Activated naive CD8-positive, alpha-beta T cell treated with anti-CD3 and anti-CD28 coated beads, Interleukin-2, amount 10 ng/mL, durations not matched to agents 7 days and 5 days (primary cell): ENCODE data around the gene VPS8. TPM values are rescaled to one million over a fixed set of nuclear protein-coding genes. Genes with fewer than 3 reads are reported as not detected.
A peak's percentile ranks its signal among the peaks of the same experiment; 100 is the strongest.

Source experiments
- ATAC-seq: fragments of 150-1000 bp; cut with Tn5 transposase; one replicate; pipeline ENCODE4 v1.10.0; 2021; ENCODE audit warnings: low read depth, moderate library complexity
- POLR2A ChIA-PET: fragments of 350-600 bp; sonication (Branson Sonifier 250); formaldehyde crosslinking; loops from one replicate; lab custom pipeline; 2021; ENCODE audit warnings: antibody characterized with exemption; lab: Charles Lee
- DNase-seq: peaks from one replicate; pipeline ENCODE4 v3.0.0; 2021
- H3K27ac Mint-ChIP-seq: one replicate; pipeline ENCODE4 v1.8.0; 2022; ENCODE audit warnings: mild to moderate bottlenecking, mixed read lengths
- H3K27me3 Mint-ChIP-seq: one replicate; pipeline ENCODE4 v1.8.0; 2022; ENCODE audit warnings: mild to moderate bottlenecking, moderate library complexity, mixed read lengths
- H3K36me3 Mint-ChIP-seq: one replicate; pipeline ENCODE4 v1.8.0; 2021; ENCODE audit warnings: mild to moderate bottlenecking, mixed read lengths
- H3K4me1 Mint-ChIP-seq: one replicate; pipeline ENCODE4 v1.8.0; 2021; ENCODE audit warnings: mixed read lengths
- H3K4me3 Mint-ChIP-seq: one replicate; pipeline ENCODE4 v1.8.0; 2022; ENCODE audit warnings: mild to moderate bottlenecking, moderate library complexity, mixed read lengths
- H3K9me3 Mint-ChIP-seq: one replicate; pipeline ENCODE4 v1.8.0; 2021; ENCODE audit warnings: mixed read lengths
- total RNA-seq, 2 experiments: library from RNA; stranded (reverse); gene quantifications; one replicate each; pipeline ENCODE4 v1.2.3, GENCODE V29; 2021

VPS8 gene
- total RNA-seq, 2 experiments from 2014 or later = 56.8 to 59.1 TPM

DNA sequence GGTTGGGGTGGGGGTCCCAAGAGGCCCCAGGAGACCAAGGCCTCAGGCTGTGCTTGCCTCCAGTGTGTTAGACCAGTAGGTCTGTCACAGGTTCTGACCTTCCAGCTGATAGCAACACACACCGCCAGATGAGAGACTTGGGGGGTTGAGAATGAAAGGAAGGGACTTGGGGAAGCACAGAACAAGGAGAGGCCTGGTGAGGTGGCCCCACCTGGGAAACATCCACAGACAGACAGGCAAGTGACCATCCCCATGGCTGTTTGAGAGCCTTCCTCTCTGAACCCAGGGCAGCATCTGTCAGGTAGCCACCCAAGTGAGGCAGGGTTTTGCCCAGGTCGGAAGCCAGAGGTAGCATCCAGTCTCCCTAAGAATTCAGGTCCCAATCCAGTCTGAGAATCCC is 35.0 kb upstream of the VPS8 start:
- H3K9me3 Mint-ChIP-seq = no peaks in the 10 kb centered on the region
- POLR2A ChIA-PET = no interaction called here
- no peak overlapping the region for H3K27ac Mint-ChIP-seq
- H3K4me3 Mint-ChIP-seq = no peak overlapping the region
- ATAC-seq = no peak
- H3K27me3 Mint-ChIP-seq = peaks cover 21% of the 10 kb centered on the region
- H3K4me1 Mint-ChIP-seq = peaks cover 5% of the 10 kb centered on the region
- no peak for DNase-seq
- no peaks in the 10 kb centered on the region for H3K36me3 Mint-ChIP-seq

DNA sequence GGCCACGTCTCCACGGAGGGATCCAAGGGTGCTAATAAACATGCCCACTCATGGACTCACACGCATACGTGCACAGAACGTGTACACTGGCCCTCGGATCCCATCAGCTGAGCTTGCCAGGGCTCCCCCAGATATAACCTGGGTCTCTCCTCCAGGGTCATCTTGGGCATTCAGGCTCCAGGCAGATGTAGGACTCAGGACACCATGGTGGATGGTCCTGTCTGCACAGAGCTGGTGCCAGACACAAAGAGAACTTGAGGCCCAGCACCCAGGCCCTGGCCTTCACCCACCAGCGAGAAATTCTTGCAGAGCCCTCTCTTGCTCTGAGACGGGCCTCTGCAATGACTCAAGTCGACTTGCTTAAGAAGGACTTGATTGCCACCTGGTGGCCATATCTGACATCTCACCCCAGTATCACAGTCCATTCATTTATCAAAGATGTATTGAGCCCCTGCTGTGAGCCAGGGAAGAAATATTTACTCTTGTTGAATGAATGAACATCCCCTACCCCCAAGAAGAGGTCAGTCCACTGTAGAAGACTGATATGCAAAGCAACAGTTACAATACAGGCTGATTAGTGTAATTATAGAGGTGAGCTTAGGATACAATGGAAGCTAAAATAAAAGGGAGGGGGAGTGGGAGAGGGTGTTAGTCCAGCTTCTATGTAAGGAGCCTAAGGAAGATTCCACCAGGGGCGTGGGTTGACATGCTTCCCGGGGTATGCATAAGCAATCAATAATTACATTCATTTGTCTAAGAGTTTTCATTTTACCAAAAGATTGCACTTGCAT is 34.2 kb upstream of the VPS8 start:
- Mint-ChIP-seq H3K27ac (no peak overlapping the region), H3K4me3 (no peak overlapping the region), H3K9me3 (no peaks in the 10 kb centered on the region), H3K27me3 (peaks cover 21% of the 10 kb centered on the region), H3K4me1 (peaks cover 5% of the 10 kb centered on the region), H3K36me3 (no peaks in the 10 kb centered on the region)
- POLR2A ChIA-PET = interaction anchor here (0.9 to 1.9 kb wide), 2 partner anchors 9 to 217 kb away, joined by 5 to 12 read pairs; partner anchors contain the start of gene EPHB3
- ATAC-seq (peak; percentile 91), DNase-seq (peak; percentile 66)

DNA sequence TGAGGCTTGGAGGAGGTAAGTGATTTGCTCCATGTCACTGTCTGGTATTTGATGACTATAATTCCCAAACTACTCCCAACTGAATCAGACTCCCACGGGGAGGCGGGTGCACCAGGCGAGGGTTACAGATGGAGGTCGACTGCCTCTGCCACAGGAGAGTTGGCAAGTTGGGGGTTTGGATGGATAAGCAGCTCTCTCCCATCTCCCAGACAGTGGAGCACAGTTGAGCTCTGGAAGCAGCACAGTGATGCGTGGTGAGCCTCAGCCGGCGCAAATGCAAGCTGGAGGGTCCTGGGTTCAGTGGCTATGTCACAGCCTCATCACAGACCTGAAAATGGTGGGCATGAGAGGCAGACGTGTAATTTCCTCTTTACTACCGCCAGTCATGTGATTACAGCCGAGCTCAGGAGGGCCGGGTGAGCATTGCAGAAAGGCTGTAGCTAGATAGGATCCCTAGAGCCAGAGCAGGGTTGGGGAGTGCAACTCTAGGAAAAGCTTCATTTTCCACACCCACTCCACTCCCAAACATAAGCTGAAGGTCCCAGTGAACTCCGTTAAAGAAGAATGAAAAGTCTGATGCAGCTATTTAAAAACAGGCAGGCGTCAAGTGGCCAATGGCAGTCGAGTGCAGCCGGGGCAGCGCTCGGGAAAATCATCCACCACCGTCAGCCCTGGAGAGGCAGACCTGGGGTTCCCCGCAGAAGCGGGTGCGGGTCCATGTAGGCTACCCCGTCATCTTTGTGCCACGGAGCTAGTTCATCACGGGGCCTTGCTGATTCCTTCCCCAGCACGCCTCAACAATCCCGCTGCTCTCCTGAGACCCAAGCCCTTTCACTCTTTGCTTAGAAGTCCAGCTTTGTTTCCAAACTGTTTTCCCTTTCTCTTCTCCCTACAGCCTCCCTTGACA is 33.3 kb upstream of the VPS8 start:
- peaks cover 5% of the 10 kb centered on the region for H3K4me1 Mint-ChIP-seq
- no peak overlapping the region for H3K4me3 Mint-ChIP-seq
- no peaks in the 10 kb centered on the region for H3K9me3 Mint-ChIP-seq
- H3K36me3 Mint-ChIP-seq = no peaks in the 10 kb centered on the region
- ATAC-seq (no peak), DNase-seq (no peak)
- POLR2A ChIA-PET = interaction anchor here (0.6 to 1.9 kb wide), 3 partner anchors 8 to 218 kb away, joined by 3 to 12 read pairs (median 5); partner anchors contain the start of gene EPHB3
- peaks cover 26% of the 10 kb centered on the region for H3K27me3 Mint-ChIP-seq
- no peak overlapping the region for H3K27ac Mint-ChIP-seq

DNA sequence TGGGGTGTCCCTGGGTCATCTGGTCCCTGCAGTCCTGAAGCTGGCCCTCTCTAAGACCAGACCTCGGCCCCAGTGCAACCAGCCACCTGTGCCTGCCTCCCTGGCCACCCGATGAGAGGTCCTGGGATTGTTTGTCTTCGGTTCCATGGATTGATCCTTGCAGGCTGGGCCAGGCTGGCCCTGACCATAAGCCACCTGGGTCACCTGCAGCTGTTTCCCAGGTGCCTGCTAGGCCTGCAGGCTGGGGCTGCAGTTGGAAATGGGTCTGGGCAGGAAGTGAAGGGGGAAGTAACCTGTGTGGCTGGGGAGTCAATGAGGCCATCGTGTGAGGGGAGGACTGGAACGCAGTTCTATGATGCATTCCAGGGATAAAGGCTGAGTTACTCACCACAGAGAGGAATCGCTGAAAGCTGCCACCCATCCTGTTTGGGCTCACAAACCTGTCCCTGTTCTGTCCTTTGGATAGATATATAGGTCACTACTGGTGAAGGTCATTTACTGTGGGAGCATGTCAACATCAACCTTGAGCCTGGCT is 30.9 kb upstream of the VPS8 start:
- no peak for DNase-seq
- Mint-ChIP-seq H3K4me3 (no peak overlapping the region), H3K36me3 (no peaks in the 10 kb centered on the region), H3K27me3 (peaks cover 32% of the 10 kb centered on the region), H3K27ac (no peak overlapping the region), H3K4me1 (peaks cover 19% of the 10 kb centered on the region), H3K9me3 (no peaks in the 10 kb centered on the region)
- no peak for ATAC-seq
- POLR2A ChIA-PET = no interaction called here

DNA sequence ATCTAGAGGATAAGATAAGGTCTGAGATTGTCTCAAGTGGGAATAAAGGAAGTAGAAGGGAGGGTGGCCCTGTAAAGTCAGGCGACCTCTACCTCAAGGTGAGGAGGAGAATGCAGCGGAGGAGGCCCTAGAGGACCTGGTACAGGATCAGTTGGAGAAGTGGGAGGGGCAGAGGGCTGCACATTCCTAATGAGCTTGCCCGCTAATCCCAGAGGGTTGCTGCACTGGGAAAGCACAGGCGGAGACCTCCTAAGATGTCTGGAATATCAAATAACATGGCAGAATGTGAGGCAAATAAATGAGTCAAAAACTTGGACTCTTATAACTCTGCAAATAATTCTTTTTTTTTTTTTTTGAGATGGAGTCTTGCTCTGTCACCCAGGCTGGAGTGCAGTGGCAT is 30.2 kb upstream of the VPS8 start:
- Mint-ChIP-seq H3K27me3 (peaks cover 30% of the 10 kb centered on the region), H3K4me1 (peaks cover 27% of the 10 kb centered on the region), H3K36me3 (no peaks in the 10 kb centered on the region), H3K27ac (no peak overlapping the region), H3K9me3 (no peaks in the 10 kb centered on the region), H3K4me3 (no peak overlapping the region)
- ATAC-seq = no peak
- DNase-seq = no peak
- POLR2A ChIA-PET = interaction anchor here (0.7 kb wide), 1 partner anchor 13 kb away, joined by 3 read pairs; no protein-coding TSS in a partner anchor

DNA sequence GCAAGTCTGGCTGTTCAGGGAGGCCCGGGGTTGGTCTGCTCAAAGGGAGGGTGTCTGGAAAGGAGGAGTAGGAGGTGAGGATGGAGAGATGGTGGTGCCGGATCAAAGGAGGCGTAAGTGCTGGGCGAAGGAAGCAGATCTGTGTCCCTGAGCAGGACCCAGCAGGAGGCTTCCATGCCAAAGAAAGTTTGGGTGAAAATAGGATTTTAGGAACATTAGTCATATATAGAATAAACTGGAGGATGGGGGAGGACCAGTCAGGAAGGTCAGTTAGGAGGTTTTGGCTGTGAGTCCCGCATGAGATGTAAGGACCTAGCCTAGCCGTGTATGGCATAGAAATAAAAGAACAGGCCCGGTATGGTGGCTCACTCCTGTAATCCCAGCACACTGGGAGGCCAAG is 28.6 kb upstream of the VPS8 start:
- no peak for ATAC-seq
- Mint-ChIP-seq H3K36me3 (peaks cover 3% of the 10 kb centered on the region), H3K9me3 (no peaks in the 10 kb centered on the region), H3K4me3 (no peak overlapping the region), H3K27me3 (peaks cover 25% of the 10 kb centered on the region), H3K4me1 (peaks cover 32% of the 10 kb centered on the region), H3K27ac (no peak overlapping the region)
- no peak for DNase-seq
- POLR2A ChIA-PET = no interaction called here

DNA sequence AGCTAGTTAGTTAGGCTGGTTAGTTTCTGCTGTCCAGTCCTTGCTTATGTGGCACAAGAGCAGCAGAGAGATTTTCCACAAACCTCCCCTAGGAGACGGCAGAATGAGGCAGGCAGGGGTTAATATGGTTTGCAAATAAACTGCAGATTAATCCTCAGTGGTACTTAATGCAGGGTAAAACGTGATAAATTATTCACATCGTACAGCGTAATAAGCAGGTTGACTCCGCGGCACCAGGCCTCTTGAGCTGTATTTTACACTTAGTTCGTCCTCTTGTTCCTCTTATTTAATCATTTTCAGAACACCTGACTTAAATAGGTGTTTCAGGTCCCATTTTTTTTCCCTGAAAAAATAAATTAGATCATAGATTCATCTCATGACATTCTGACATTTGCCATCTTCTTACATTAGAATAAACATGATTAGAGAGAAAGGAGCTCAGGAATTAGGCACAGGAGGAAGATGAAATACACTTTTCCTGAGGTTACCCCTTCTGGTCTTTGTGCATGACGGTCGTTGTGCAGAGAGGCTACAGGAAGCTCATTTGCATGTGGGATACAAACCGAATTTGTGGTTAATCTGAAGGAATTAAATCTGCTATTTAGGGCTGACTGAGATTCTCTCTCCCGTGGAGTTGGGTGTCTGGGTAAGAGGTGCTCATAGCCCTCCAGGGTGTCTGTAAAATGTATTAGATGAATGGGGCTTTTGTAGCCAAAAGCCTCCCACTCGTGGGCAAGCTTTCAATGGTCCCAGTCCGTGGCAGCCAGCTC is 27.1 kb upstream of the VPS8 start:
- no peak for ATAC-seq
- H3K9me3 Mint-ChIP-seq = no peaks in the 10 kb centered on the region
- H3K4me1 Mint-ChIP-seq = peaks cover 32% of the 10 kb centered on the region
- H3K27ac Mint-ChIP-seq = no peak overlapping the region
- DNase-seq = no peak
- H3K4me3 Mint-ChIP-seq = peak overlapping the region; percentile 6
- peaks cover 3% of the 10 kb centered on the region for H3K36me3 Mint-ChIP-seq
- H3K27me3 Mint-ChIP-seq = peaks cover 22% of the 10 kb centered on the region
- POLR2A ChIA-PET = no interaction called here

DNA sequence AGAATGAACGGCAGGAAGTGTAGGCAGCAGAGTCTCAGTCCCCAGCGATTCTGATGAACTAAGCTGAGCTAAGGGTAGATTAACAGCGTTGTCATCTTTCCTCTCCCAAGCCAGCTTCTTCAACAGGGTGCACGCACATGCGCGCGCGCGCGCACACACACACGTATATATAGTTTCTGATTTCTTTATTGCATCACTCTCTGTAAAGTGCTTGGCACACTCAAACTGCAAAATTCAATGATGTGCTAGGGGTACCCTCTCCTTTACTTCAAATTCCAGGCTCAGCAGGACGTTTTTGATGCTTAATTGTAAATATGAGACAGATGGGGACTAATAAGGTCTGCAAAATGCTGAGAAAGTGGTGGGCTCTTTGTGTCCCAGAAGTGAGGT is 26.1 kb upstream of the VPS8 start:
- H3K9me3 Mint-ChIP-seq = no peaks in the 10 kb centered on the region
- peak overlapping the region; percentile 17 for H3K4me3 Mint-ChIP-seq
- H3K27ac Mint-ChIP-seq = peak overlapping the region; percentile 1
- H3K36me3 Mint-ChIP-seq = peaks cover 3% of the 10 kb centered on the region
- H3K27me3 Mint-ChIP-seq = peaks cover 14% of the 10 kb centered on the region
- no peak for ATAC-seq
- no peak for DNase-seq
- POLR2A ChIA-PET = no interaction called here
- H3K4me1 Mint-ChIP-seq = peaks cover 32% of the 10 kb centered on the region

DNA sequence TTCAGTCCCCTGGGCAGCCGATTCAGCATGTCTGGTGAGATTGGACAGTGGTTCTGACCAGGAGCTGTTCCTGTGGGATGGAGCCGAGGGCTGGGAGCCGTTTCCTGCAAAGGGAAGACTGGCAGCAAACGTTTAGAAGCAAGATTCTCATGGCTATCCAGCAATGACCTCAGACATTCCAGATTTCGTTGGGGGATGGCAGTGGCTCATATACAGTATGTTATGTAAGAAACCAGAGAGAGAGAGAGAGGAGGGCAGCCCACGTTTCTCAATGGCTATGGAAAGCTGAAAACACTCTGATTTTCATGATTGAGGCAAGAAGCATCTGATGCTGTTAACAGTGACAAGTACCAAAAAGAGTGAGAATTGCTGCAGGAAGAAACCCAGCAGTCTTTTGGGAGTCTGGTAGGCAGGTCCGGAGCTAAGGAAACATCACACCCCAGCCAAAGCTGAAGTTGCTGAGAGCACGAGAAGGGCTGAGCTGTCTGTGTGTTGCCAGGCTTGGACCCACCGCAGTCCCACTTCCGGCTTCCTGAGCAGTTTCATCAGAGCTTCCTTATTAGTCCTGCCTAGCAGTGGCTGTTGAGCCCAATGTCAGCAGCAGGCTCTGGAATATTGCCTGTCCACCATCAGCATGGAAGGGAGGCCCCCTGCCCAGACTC is 25.6 kb upstream of the VPS8 start:
- peak overlapping the region; percentile 22 for H3K27ac Mint-ChIP-seq
- POLR2A ChIA-PET = interaction anchor here (0.7 kb wide), 1 partner anchor 8 kb away, joined by 5 read pairs; no protein-coding TSS in a partner anchor

DNA sequence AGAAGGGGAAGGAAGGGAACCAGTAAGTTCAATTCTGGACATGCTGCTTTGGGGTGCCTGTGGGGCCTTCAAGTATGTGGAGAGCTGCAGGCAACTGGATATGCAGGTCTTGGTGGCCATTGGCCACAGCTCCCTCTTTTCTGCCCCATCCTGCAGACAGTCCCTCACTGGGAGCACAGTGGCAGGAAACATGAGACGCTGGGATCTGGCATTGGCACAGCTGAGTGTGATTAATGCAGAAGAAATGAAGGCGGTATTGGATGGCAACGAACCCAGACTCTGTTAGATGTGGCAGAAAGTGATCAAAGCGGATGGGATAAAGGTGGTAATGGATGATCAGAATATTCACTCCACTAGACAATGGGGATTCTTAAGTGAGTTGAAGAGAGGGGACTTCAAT is 23.2 kb upstream of the VPS8 start:
- no peak for ATAC-seq
- Mint-ChIP-seq H3K36me3 (peaks cover 3% of the 10 kb centered on the region), H3K4me3 (no peak overlapping the region), H3K27me3 (peaks cover 19% of the 10 kb centered on the region), H3K27ac (no peak overlapping the region), H3K9me3 (no peaks in the 10 kb centered on the region), H3K4me1 (peaks cover 28% of the 10 kb centered on the region)
- POLR2A ChIA-PET = no interaction called here
- no peak for DNase-seq

More for the DNA sequence above, 25.6 kb upstream of the VPS8 start:
- no peaks in the 10 kb centered on the region for H3K9me3 Mint-ChIP-seq
- peaks cover 3% of the 10 kb centered on the region for H3K36me3 Mint-ChIP-seq
- peaks cover 14% of the 10 kb centered on the region for H3K27me3 Mint-ChIP-seq
- peak; percentile 53 for DNase-seq
- H3K4me3 Mint-ChIP-seq = peak overlapping the region; percentile 17
- H3K4me1 Mint-ChIP-seq = peaks cover 32% of the 10 kb centered on the region
- peak; percentile 93 for ATAC-seq

DNA sequence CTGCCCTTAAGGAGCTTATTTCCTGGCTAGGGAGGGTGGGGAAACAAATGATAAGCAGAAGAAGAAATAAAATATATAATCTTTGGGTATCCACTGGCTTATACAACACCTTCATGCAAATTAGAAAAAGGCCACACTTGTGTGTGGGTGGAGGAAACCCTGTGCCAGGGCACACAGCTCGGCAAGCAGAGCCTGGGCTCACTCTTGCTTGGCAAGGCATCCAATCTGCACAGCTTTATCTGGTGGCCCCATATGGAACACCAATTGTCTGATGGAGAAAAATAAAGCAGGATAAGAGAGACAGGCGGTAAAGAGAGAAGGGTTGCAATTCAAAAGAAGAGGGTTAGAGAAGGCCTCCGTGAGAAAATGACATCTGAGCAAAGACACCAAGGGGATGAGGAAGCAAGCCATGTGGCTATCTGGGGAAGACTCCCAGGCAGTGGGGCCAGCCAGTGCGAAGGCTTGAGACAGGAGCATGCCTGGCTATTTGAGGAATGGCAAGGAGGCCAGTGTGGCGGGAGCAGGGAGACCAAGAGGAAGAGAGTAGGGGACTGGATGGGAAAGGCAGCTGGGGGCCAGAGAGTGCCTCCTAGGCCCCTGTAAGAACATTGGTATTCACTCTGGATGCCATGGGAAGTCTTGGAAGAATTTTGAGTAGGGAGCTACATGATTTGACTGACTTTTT is 22.5 kb upstream of the VPS8 start:
- Mint-ChIP-seq H3K36me3 (peaks cover 3% of the 10 kb centered on the region), H3K27me3 (peaks cover 19% of the 10 kb centered on the region), H3K9me3 (no peaks in the 10 kb centered on the region), H3K4me3 (no peak overlapping the region), H3K27ac (no peak overlapping the region), H3K4me1 (peaks cover 28% of the 10 kb centered on the region)
- ATAC-seq (no peak), DNase-seq (no peak)
- POLR2A ChIA-PET = no interaction called here

DNA sequence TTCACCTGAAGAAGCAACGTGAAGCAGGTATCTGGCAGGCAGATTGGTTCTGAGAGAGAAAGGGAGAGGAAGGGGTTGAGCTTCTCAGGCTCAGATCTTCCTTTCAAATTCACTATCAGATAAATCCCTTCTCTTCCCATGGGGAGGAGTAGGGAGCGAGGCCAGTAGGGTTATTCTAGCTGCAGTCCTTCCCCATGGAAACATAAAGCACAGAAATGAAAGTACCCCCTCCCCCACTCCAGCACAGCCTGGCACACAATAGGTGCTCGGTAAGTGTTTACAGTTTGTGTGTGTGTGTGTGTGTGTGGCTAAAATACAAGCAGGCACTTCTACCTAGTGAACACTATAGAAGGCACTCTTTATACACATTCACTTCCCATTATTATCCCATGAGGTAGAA is 20.8 kb upstream of the VPS8 start:
- ATAC-seq (no peak), DNase-seq (no peak)
- H3K9me3 Mint-ChIP-seq = no peaks in the 10 kb centered on the region
- no peak overlapping the region for H3K4me3 Mint-ChIP-seq
- H3K36me3 Mint-ChIP-seq = peaks cover 3% of the 10 kb centered on the region
- POLR2A ChIA-PET = no interaction called here
- H3K27me3 Mint-ChIP-seq = peaks cover 16% of the 10 kb centered on the region
- H3K4me1 Mint-ChIP-seq = peaks cover 17% of the 10 kb centered on the region
- H3K27ac Mint-ChIP-seq = no peak overlapping the region
